ENCODE results near the gene VWF.

Gene VWF

DNA sequence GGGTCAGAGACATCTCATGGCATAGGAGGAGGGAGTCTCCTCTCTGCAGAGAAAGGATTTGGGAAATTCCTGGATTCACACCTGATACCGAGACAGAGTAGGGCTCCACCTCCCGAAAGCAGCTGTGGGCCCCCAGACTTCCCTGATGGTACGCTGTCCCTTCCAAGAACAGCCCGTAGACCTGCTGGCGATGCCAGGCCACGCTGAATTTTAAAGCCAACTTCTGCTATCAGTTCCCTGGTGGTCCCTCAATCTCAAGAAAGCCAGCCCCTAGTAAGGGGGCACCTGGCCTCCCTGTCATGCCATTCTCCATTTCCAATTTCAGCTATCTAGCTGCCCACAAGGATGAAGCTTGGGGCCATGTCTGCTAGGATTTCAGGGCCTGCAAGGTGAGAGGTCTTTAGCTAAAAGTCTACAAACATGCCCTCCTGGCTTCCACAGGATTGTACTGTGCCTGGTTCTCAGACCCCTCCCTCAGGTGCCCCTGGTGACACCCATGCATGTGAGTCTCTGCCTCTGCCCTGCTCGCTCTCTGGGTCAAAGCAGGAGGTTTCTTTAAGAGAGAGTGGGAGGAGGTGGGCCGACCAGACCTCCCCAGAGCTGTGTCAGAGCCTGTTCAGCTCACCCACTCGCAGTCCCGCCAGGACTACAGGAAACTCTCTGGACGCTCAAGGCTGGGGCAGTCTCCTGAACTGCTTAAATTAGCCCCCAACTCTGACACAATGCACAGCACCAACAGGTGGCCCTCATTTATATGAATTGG is 209.9 kb downstream of the VWF start:
- Histone ChIP-seq H3K79me2 (ENCODE audit: insufficient read depth, low read length) (no peaks in the 10 kb centered on the region), H3K4me1 (ENCODE audit: insufficient read depth, low read length, severe bottlenecking) (no peaks in the 10 kb centered on the region), H3K9me3 (ENCODE audit: low read length) (no peaks in the 10 kb centered on the region), H4K20me1 (ENCODE audit: insufficient read depth, low read length) (no peaks in the 10 kb centered on the region), H3K36me3 (ENCODE audit: insufficient read depth, low read length) (no peaks in the 10 kb centered on the region), H3K27ac (ENCODE audit: low read depth, low read length, poor library complexity, severe bottlenecking) (no peak overlapping the region), H3F3A (ENCODE audit: insufficient read depth, low read length) (no peaks in the 10 kb centered on the region), H3K9ac (ENCODE audit: low read length) (no peak overlapping the region), H3K27me3 (ENCODE audit: insufficient read depth, low read length) (no peaks in the 10 kb centered on the region), H3K4me2 (ENCODE audit: low read length) (no peak overlapping the region), H3K4me3 (ENCODE audit: low read depth, low read length, poor library complexity, severe bottlenecking) (no peak overlapping the region), H3K9me2 (ENCODE audit: low read depth, low read length) (no peaks in the 10 kb centered on the region), H2AFZ (ENCODE audit: low read length) (no peak overlapping the region)
- TF ChIP-seq, protein P1, sequence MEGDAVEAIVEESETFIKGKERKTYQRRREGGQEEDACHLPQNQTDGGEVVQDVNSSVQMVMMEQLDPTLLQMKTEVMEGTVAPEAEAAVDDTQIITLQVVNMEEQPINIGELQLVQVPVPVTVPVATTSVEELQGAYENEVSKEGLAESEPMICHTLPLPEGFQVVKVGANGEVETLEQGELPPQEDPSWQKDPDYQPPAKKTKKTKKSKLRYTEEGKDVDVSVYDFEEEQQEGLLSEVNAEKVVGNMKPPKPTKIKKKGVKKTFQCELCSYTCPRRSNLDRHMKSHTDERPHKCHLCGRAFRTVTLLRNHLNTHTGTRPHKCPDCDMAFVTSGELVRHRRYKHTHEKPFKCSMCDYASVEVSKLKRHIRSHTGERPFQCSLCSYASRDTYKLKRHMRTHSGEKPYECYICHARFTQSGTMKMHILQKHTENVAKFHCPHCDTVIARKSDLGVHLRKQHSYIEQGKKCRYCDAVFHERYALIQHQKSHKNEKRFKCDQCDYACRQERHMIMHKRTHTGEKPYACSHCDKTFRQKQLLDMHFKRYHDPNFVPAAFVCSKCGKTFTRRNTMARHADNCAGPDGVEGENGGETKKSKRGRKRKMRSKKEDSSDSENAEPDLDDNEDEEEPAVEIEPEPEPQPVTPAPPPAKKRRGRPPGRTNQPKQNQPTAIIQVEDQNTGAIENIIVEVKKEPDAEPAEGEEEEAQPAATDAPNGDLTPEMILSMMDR (IDR thresholded peaks at IDR 0.05; ENCODE audit: low read length): no peak
- no peak for TF ChIP-seq EZH2 (IDR thresholded peaks at IDR 0.05; ENCODE audit: borderline replicate concordance, low read length)

DNA sequence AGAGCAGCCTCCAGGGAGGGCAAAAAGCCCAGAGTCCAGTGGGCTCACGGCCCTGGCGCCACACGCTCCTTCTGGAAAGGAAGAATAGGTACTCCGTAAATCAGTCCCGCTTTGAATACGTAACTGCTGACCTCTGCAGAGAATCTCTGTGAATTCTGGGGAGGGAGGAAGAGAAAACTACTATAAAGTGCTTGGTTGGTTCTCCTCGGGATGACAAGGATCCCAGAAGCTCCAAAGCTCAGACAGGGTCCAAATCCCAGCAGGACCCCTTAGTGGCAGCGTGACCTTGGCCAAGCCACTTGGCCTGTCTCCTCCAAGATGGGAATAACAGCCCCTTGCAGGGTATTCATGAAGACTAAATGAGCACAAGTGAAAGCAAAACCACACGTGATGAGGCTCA is 211.1 kb downstream of the VWF start:
- no peaks in the 10 kb centered on the region for H3K9me2 ChIP-seq (ENCODE audit: low read depth, low read length)
- H3K4me3 ChIP-seq (ENCODE audit: low read depth, low read length, poor library complexity, severe bottlenecking): no peak overlapping the region
- H3K9ac ChIP-seq (ENCODE audit: low read length): no peak overlapping the region
- no peaks in the 10 kb centered on the region for H4K20me1 ChIP-seq (ENCODE audit: insufficient read depth, low read length)
- no peak overlapping the region for H3K27ac ChIP-seq (ENCODE audit: low read depth, low read length, poor library complexity, severe bottlenecking)
- no peaks in the 10 kb centered on the region for H3K36me3 ChIP-seq (ENCODE audit: insufficient read depth, low read length)
- H3K27me3 ChIP-seq (ENCODE audit: insufficient read depth, low read length): no peaks in the 10 kb centered on the region
- TF ChIP-seq, protein P1 (IDR thresholded peaks at IDR 0.05; ENCODE audit: low read length): no peak
- H3K79me2 ChIP-seq (ENCODE audit: insufficient read depth, low read length): no peaks in the 10 kb centered on the region
- H2AFZ ChIP-seq (ENCODE audit: low read length): no peak overlapping the region
- H3K9me3 ChIP-seq (ENCODE audit: low read length): no peaks in the 10 kb centered on the region
- no peak overlapping the region for H3K4me2 ChIP-seq (ENCODE audit: low read length)
- H3F3A ChIP-seq (ENCODE audit: insufficient read depth, low read length): no peaks in the 10 kb centered on the region
- no peaks in the 10 kb centered on the region for H3K4me1 ChIP-seq (ENCODE audit: insufficient read depth, low read length, severe bottlenecking)

- TF ChIP-seq, protein P1 (IDR thresholded peaks at IDR 0.05; ENCODE audit: low read length): peak; percentile 31; the same call in 1 of the 2 replicates
- TF ChIP-seq EZH2 (IDR thresholded peaks at IDR 0.05; ENCODE audit: borderline replicate concordance, low read length): no peak
Observed at GRCh38 chr12:5912437-5913334, 211.8 kb downstream of the VWF start.

More at GRCh38 chr12:5912437-5913334, 211.8 kb downstream of the VWF start:
- Histone ChIP-seq H3K9ac (ENCODE audit: low read length) (no peak overlapping the region), H4K20me1 (ENCODE audit: insufficient read depth, low read length) (no peaks in the 10 kb centered on the region), H3K4me1 (ENCODE audit: insufficient read depth, low read length, severe bottlenecking) (no peaks in the 10 kb centered on the region), H2AFZ (ENCODE audit: low read length) (no peak overlapping the region), H3K9me3 (ENCODE audit: low read length) (no peaks in the 10 kb centered on the region), H3K27me3 (ENCODE audit: insufficient read depth, low read length) (no peaks in the 10 kb centered on the region), H3K36me3 (ENCODE audit: insufficient read depth, low read length) (no peaks in the 10 kb centered on the region), H3K79me2 (ENCODE audit: insufficient read depth, low read length) (no peaks in the 10 kb centered on the region), H3K27ac (ENCODE audit: low read depth, low read length, poor library complexity, severe bottlenecking) (no peak overlapping the region), H3K9me2 (ENCODE audit: low read depth, low read length) (no peaks in the 10 kb centered on the region), H3K4me3 (ENCODE audit: low read depth, low read length, poor library complexity, severe bottlenecking) (no peak overlapping the region), H3F3A (ENCODE audit: insufficient read depth, low read length) (no peaks in the 10 kb centered on the region), H3K4me2 (ENCODE audit: low read length) (no peak overlapping the region)

Data from OCI-LY1 (cell line).